HepG2 (cell line): ENCODE results near the gene ENG. TPM values are rescaled to one million over a fixed set of nuclear protein-coding genes. Genes with fewer than 3 reads are reported as not detected.

Experiments
- AKAP8 ChIP-seq: sonication (generic); formaldehyde crosslinking; IDR thresholded peaks from 2 replicates; pipeline ENCODE4 v1.5.1; 2020; ENCODE audit warnings: mild to moderate bottlenecking, missing genetic modification reagents
- BCL6 ChIP-seq: IDR thresholded peaks from 2 replicates; pipeline ENCODE4 v1.6.1; 2016; ENCODE audit warnings: missing genetic modification reagents, missing compliant biosample characterization
- HNF1A ChIP-seq, 2 experiments: sonication (generic) in 1 of 2; formaldehyde crosslinking in 1 of 2; IDR thresholded peaks; 2 replicates each; pipeline versions ENCODE4 v1.4.0 to v1.6.1; 2016 to 2020; ENCODE audit warnings: borderline replicate concordance in 1 of 2, low read depth in 1 of 2, mild to moderate bottlenecking in 1 of 2, missing genetic modification reagents in 1 of 2
- KLF9 ChIP-seq: IDR thresholded peaks from 2 replicates; pipeline ENCODE4 v1.6.1; 2016; ENCODE audit warnings: low read depth
- MYC ChIP-seq: sonication (generic); formaldehyde crosslinking; IDR thresholded peaks from 2 replicates; pipeline ENCODE4 v1.9.0; 2021; ENCODE audit warnings: missing genetic modification reagents, borderline replicate concordance
- NFIB ChIP-seq: sonication (generic); formaldehyde crosslinking; IDR thresholded peaks from 2 replicates; pipeline ENCODE4 v1.9.0; 2021; ENCODE audit warnings: missing genetic modification reagents, mild to moderate bottlenecking, borderline replicate concordance
- PITX1 ChIP-seq: sonication (generic); formaldehyde crosslinking; IDR thresholded peaks from 2 replicates; pipeline ENCODE4 v1.5.1; 2020; ENCODE audit warnings: mild to moderate bottlenecking, missing genetic modification reagents
- PRPF4 ChIP-seq: fragments of 200-400 bp; formaldehyde crosslinking; IDR thresholded peaks from 2 replicates; pipeline ENCODE4 v1.6.1; 2016; ENCODE audit warnings: low read length, low read depth; ENCODE audit not compliant: poor library complexity, severe bottlenecking
- SIN3B ChIP-seq: fragments of 150-350 bp; IDR thresholded peaks from 2 replicates; pipeline ENCODE4 v1.6.1; 2014; ENCODE audit warnings: low read length
- U2AF2 ChIP-seq: fragments of 200-400 bp; formaldehyde crosslinking; IDR thresholded peaks from 2 replicates; pipeline ENCODE4 v1.6.1; 2017; ENCODE audit warnings: low read depth, mild to moderate bottlenecking, low read length
- ZEB1 ChIP-seq: IDR thresholded peaks from 2 replicates; pipeline ENCODE4 v1.6.1; 2012; ENCODE audit warnings: mild to moderate bottlenecking, low read depth, inconsistent platforms; ENCODE audit not compliant: insufficient replicate concordance
- ZFP36L2 ChIP-seq: sonication (generic); formaldehyde crosslinking; IDR thresholded peaks from 2 replicates; pipeline ENCODE4 v1.4.0; 2020; ENCODE audit warnings: missing genetic modification reagents
- ZNF230 ChIP-seq: sonication (generic); formaldehyde crosslinking; IDR thresholded peaks from 2 replicates; pipeline ENCODE4 v1.4.0; 2020; ENCODE audit warnings: mild to moderate bottlenecking, missing genetic modification reagents
- ZNF407 ChIP-seq: sonication (generic); formaldehyde crosslinking; IDR thresholded peaks from one replicate; pipeline ENCODE4 v1.5.1; 2020; ENCODE audit warnings: mild to moderate bottlenecking, missing genetic modification reagents; ENCODE audit errors: not compliant biosample characterization
- ZNF674 ChIP-seq: sonication (generic); formaldehyde crosslinking; IDR thresholded peaks from 2 replicates; pipeline ENCODE4 v1.5.0; 2020; ENCODE audit warnings: low read depth, mild to moderate bottlenecking, missing genetic modification reagents
- polyA plus RNA-seq, 8 experiments: library from polyadenylated mRNA; depleted of rRNA in 3 of 8; stranded (reverse) in 7 of 8; unstranded in 1 of 8; fragments of >200 nt; fragmentation: Illumina TruSeq in 4 of 8; extraction: Trizol in 4 of 8; gene quantifications; 2 replicates each; pipeline versions ENCODE4 v1.2.1 to v1.2.3, GENCODE V29; 2011 to 2016; ENCODE audit warnings: low read depth in 4 of 8, missing spikeins in 1 of 8, mixed read lengths in 1 of 8; ENCODE audit not compliant: insufficient read depth in 1 of 8
- total RNA-seq, 5 experiments: library from RNA; depleted of rRNA; stranded (reverse); fragments of >200 nt; fragmentation: Illumina TruSeq; extraction: Trizol; gene quantifications; 2 replicates each; pipeline ENCODE4 v1.2.3, GENCODE V29; 2016; ENCODE audit warnings: low read depth in 1 of 5
- TF ChIP-seq, protein P1 (sequence below): sonication (generic); formaldehyde crosslinking; IDR thresholded peaks from 2 replicates; pipeline ENCODE4 v1.4.0; 2020; ENCODE audit warnings: mild to moderate bottlenecking, missing genetic modification reagents

Gene ENG
- total and polyA plus RNA-seq, 2 of the 13 experiments (the other 11 are each of a cell fraction or from before 2014, with no cell fraction given), result 0.02 to 1.1 TPM

- no peak for TF ChIP-seq HNF1A (IDR thresholded peaks at IDR 0.05; ENCODE audit: low read depth)
- TF ChIP-seq HNF1A (CRISPR knock-in tag; IDR thresholded peaks at IDR 0.05; ENCODE audit: borderline replicate concordance), result 0 out of 2 replicates have a peak, but pooled peaks have one; percentile 19
- TF ChIP-seq ZNF230, result no peak
- no peak for TF ChIP-seq KLF9
- peak; percentile 75; the same call in 1 of the 2 replicates for TF ChIP-seq AKAP8
- TF ChIP-seq, protein P1, sequence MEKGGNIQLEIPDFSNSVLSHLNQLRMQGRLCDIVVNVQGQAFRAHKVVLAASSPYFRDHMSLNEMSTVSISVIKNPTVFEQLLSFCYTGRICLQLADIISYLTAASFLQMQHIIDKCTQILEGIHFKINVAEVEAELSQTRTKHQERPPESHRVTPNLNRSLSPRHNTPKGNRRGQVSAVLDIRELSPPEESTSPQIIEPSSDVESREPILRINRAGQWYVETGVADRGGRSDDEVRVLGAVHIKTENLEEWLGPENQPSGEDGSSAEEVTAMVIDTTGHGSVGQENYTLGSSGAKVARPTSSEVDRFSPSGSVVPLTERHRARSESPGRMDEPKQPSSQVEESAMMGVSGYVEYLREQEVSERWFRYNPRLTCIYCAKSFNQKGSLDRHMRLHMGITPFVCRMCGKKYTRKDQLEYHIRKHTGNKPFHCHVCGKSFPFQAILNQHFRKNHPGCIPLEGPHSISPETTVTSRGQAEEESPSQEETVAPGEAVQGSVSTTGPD, result 0 out of 2 replicates have a peak, but pooled peaks have one; percentile 23
- TF ChIP-seq ZEB1, result peak; percentile 10
- no peak for TF ChIP-seq ZFP36L2 (CRISPR knock-in tag)
- TF ChIP-seq PITX1 (CRISPR knock-in tag), result peak; percentile 85; the same call in 1 of the 2 replicates
- peak; percentile 83 for TF ChIP-seq BCL6
- TF ChIP-seq SIN3B, result no peak
- no peak for TF ChIP-seq NFIB (CRISPR knock-in tag)
- TF ChIP-seq PRPF4, result no peak
- no peak for TF ChIP-seq ZNF674 (CRISPR knock-in tag)
- no peak for TF ChIP-seq ZNF407 (CRISPR knock-in tag)
- no peak for TF ChIP-seq MYC
- no peak for TF ChIP-seq U2AF2
Measured at GRCh38 chr9:127897193-127897692, 42.8 kb upstream of the ENG start (continued).
